GM12878 (cell line): ENCODE data around the gene CWC25. TPM values are rescaled to one million over a fixed set of nuclear protein-coding genes. Genes with fewer than 3 reads are reported as not detected.

ENCODE experiments used
- ASH2L ChIP-seq: fragments of 300-600, 200-600 bp; sonication (generic); IDR thresholded peaks from 2 replicates; pipeline ENCODE4 v1.6.1; 2017; ENCODE audit warnings: low read depth, mild to moderate bottlenecking, borderline replicate concordance
- BMI1 ChIP-seq: fragments of 450-650 bp; IDR thresholded peaks from 2 replicates; pipeline ENCODE4 v1.6.1; 2016; ENCODE audit warnings: mild to moderate bottlenecking, moderate library complexity, borderline replicate concordance
- CBFB ChIP-seq: IDR thresholded peaks from 2 replicates; pipeline ENCODE4 v1.6.1; 2016; ENCODE audit warnings: antibody characterized with exemption, low read depth
- CHD1 ChIP-seq: IDR thresholded peaks from 2 replicates; pipeline ENCODE4 v1.6.1; 2012; ENCODE audit warnings: low read depth, low read length, improper control_type of control experiment
- CREB1 ChIP-seq: IDR thresholded peaks from 2 replicates; pipeline ENCODE4 v1.6.1; 2012; ENCODE audit warnings: low read depth, mild to moderate bottlenecking, inconsistent platforms
- MTA3 ChIP-seq: IDR thresholded peaks from 2 replicates; pipeline ENCODE4 v1.6.1; 2012; ENCODE audit warnings: low read length, inconsistent platforms, borderline replicate concordance
- NFXL1 ChIP-seq: fragments of 450-650 bp; IDR thresholded peaks from 2 replicates; pipeline ENCODE4 v1.6.1; 2017; ENCODE audit warnings: antibody characterized with exemption, mild to moderate bottlenecking, borderline replicate concordance
- NFYB ChIP-seq: IDR thresholded peaks from 2 replicates; pipeline ENCODE4 v1.6.1; 2011; ENCODE audit warnings: low read depth, mild to moderate bottlenecking, low read length, improper control_type of control experiment, moderate library complexity; ENCODE audit not compliant: insufficient read depth
- PAX5 ChIP-seq: IDR thresholded peaks from 2 replicates; pipeline ENCODE4 v1.6.1; 2011; ENCODE audit warnings: low read depth, low read length, borderline replicate concordance
- RAD51 ChIP-seq: fragments of 450-650 bp; IDR thresholded peaks from 2 replicates; pipeline ENCODE4 v1.6.1; 2016; ENCODE audit warnings: moderate library complexity, mild to moderate bottlenecking, inconsistent platforms
- polyA plus RNA-seq, 11 experiments: library from polyadenylated mRNA; depleted of rRNA in 4 of 11; unstranded in 6 of 11; stranded (reverse) in 5 of 11; fragments of >200 nt; fragmentation: Nextera tagmentation in 4 of 11; fragmentation: Illumina TruSeq in 1 of 11; extraction: Ambion mirVana in 4 of 11; extraction: Trizol in 1 of 11; gene quantifications; 1 replicate in 1 of 11; 2 replicates in 10 of 11; pipeline versions ENCODE4 v1.2.1 to v1.2.3, GENCODE V29; 2011 to 2016; ENCODE audit warnings: inconsistent platforms in 2 of 11, missing spikeins in 2 of 11, low read depth in 1 of 11
- total RNA-seq, 4 experiments: library from RNA; depleted of rRNA in 3 of 4; stranded (reverse); fragments of >200 nt in 3 of 4; fragmentation: Illumina TruSeq in 1 of 4; extraction: Trizol in 1 of 4; gene quantifications; 2 replicates each; pipeline versions ENCODE4 v1.2.1 to v1.2.3, GENCODE V29; 2013 to 2021
- TF ChIP-seq, protein P1 (sequence below): fragments of 150-350 bp; IDR thresholded peaks from 2 replicates; pipeline ENCODE4 v1.6.1; 2014; ENCODE audit warnings: mild to moderate bottlenecking, low read depth, low read length
- TF ChIP-seq, protein P2 (sequence below): fragments of 450-650 bp; IDR thresholded peaks from 2 replicates; pipeline ENCODE4 v1.6.1; 2014; ENCODE audit warnings: mild to moderate bottlenecking
- TF ChIP-seq, protein P3 (sequence below): fragments of 450-650 bp; conservative IDR thresholded peaks from 2 replicates; pipeline ENCODE4 v1.6.1; 2017; ENCODE audit warnings: mild to moderate bottlenecking, moderate library complexity
- TF ChIP-seq, protein P4 (sequence below): fragments of 450-650 bp; IDR thresholded peaks from 2 replicates; pipeline ENCODE4 v1.6.1; 2017; ENCODE audit warnings: mild to moderate bottlenecking, moderate library complexity
- TF ChIP-seq, protein P5 (sequence below): fragments of 450-650 bp; IDR thresholded peaks from 2 replicates; pipeline ENCODE4 v1.6.1; 2018; ENCODE audit warnings: mild to moderate bottlenecking, low read depth, moderate library complexity; ENCODE audit not compliant: partially characterized antibody

The CWC25 gene
- total and polyA plus RNA-seq, 10 of the 15 experiments (the other 5 are each of a cell fraction or from before 2014, with no cell fraction given): 14.7 to 29.7 (median 22.9) TPM

DNA sequence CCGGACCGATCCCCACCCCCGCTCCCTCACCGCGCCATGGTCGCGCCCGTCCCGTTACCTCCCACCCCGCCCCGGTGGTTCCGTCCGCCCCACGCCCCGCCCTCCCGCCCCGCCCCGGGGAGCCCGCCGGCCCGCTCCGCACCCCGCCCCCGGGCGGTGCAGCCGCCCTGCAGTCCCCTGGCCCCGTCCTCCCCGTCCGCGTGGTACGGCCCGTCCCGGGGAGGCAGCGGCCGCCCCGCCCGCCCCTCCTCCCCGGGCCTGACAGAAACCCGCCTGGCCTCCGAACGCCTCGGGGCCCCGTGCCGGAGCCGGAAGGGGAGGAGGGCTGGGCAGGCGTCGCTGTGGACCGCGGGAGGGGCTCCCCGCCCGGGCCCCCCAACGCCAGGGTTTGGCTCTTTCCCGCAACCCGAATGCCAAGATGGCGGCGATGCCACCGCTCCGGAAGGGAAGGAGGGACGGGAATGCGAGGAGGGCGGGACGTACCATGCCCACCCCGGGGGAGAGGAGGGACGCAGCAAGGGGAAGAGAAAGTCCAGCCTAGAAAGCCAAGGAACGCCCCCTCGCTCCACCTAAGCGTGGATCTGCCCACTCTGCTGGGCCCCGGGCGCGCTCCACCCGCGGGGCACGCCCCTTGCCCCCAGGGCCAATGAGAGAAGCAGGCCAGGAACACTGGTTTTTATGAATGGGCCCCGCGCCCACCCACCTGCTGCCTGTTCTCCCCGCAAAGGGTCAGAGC lies 25.5 kb downstream of the CWC25 start, which contains the start of gene PIP4K2B (continued):
- TF ChIP-seq, protein P1, sequence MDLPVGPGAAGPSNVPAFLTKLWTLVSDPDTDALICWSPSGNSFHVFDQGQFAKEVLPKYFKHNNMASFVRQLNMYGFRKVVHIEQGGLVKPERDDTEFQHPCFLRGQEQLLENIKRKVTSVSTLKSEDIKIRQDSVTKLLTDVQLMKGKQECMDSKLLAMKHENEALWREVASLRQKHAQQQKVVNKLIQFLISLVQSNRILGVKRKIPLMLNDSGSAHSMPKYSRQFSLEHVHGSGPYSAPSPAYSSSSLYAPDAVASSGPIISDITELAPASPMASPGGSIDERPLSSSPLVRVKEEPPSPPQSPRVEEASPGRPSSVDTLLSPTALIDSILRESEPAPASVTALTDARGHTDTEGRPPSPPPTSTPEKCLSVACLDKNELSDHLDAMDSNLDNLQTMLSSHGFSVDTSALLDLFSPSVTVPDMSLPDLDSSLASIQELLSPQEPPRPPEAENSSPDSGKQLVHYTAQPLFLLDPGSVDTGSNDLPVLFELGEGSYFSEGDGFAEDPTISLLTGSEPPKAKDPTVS: no peak
- TF ChIP-seq MTA3: no peak; the same call in 1 of the 2 replicates
- TF ChIP-seq BMI1: no peak
- TF ChIP-seq, protein P2, sequence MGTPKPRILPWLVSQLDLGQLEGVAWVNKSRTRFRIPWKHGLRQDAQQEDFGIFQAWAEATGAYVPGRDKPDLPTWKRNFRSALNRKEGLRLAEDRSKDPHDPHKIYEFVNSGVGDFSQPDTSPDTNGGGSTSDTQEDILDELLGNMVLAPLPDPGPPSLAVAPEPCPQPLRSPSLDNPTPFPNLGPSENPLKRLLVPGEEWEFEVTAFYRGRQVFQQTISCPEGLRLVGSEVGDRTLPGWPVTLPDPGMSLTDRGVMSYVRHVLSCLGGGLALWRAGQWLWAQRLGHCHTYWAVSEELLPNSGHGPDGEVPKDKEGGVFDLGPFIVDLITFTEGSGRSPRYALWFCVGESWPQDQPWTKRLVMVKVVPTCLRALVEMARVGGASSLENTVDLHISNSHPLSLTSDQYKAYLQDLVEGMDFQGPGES: no peak
- peak; percentile 71; the same call in 1 of the 2 replicates for TF ChIP-seq NFYB
- peak; percentile 67; the same call in 1 of the 2 replicates for TF ChIP-seq CREB1
- TF ChIP-seq, protein P3, sequence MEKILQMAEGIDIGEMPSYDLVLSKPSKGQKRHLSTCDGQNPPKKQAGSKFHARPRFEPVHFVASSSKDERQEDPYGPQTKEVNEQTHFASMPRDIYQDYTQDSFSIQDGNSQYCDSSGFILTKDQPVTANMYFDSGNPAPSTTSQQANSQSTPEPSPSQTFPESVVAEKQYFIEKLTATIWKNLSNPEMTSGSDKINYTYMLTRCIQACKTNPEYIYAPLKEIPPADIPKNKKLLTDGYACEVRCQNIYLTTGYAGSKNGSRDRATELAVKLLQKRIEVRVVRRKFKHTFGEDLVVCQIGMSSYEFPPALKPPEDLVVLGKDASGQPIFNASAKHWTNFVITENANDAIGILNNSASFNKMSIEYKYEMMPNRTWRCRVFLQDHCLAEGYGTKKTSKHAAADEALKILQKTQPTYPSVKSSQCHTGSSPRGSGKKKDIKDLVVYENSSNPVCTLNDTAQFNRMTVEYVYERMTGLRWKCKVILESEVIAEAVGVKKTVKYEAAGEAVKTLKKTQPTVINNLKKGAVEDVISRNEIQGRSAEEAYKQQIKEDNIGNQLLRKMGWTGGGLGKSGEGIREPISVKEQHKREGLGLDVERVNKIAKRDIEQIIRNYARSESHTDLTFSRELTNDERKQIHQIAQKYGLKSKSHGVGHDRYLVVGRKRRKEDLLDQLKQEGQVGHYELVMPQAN: no peak; the same call in 1 of the 2 replicates
- TF ChIP-seq CBFB: 0 out of 2 replicates have a peak, but pooled peaks have one; percentile 21
- 0 out of 2 replicates have a peak, but pooled peaks have one; percentile 51 for TF ChIP-seq ASH2L
- TF ChIP-seq RAD51: no peak
- TF ChIP-seq, protein P4, sequence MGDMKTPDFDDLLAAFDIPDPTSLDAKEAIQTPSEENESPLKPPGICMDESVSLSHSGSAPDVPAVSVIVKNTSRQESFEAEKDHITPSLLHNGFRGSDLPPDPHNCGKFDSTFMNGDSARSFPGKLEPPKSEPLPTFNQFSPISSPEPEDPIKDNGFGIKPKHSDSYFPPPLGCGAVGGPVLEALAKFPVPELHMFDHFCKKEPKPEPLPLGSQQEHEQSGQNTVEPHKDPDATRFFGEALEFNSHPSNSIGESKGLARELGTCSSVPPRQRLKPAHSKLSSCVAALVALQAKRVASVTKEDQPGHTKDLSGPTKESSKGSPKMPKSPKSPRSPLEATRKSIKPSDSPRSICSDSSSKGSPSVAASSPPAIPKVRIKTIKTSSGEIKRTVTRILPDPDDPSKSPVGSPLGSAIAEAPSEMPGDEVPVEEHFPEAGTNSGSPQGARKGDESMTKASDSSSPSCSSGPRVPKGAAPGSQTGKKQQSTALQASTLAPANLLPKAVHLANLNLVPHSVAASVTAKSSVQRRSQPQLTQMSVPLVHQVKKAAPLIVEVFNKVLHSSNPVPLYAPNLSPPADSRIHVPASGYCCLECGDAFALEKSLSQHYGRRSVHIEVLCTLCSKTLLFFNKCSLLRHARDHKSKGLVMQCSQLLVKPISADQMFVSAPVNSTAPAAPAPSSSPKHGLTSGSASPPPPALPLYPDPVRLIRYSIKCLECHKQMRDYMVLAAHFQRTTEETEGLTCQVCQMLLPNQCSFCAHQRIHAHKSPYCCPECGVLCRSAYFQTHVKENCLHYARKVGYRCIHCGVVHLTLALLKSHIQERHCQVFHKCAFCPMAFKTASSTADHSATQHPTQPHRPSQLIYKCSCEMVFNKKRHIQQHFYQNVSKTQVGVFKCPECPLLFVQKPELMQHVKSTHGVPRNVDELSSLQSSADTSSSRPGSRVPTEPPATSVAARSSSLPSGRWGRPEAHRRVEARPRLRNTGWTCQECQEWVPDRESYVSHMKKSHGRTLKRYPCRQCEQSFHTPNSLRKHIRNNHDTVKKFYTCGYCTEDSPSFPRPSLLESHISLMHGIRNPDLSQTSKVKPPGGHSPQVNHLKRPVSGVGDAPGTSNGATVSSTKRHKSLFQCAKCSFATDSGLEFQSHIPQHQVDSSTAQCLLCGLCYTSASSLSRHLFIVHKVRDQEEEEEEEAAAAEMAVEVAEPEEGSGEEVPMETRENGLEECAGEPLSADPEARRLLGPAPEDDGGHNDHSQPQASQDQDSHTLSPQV: peak; percentile 57; the same call in 1 of the 2 replicates
- peak; percentile 97 for TF ChIP-seq CHD1
- TF ChIP-seq, protein P5, sequence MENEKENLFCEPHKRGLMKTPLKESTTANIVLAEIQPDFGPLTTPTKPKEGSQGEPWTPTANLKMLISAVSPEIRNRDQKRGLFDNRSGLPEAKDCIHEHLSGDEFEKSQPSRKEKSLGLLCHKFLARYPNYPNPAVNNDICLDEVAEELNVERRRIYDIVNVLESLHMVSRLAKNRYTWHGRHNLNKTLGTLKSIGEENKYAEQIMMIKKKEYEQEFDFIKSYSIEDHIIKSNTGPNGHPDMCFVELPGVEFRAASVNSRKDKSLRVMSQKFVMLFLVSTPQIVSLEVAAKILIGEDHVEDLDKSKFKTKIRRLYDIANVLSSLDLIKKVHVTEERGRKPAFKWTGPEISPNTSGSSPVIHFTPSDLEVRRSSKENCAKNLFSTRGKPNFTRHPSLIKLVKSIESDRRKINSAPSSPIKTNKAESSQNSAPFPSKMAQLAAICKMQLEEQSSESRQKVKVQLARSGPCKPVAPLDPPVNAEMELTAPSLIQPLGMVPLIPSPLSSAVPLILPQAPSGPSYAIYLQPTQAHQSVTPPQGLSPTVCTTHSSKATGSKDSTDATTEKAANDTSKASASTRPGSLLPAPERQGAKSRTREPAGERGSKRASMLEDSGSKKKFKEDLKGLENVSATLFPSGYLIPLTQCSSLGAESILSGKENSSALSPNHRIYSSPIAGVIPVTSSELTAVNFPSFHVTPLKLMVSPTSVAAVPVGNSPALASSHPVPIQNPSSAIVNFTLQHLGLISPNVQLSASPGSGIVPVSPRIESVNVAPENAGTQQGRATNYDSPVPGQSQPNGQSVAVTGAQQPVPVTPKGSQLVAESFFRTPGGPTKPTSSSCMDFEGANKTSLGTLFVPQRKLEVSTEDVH: no peak
- no peak for TF ChIP-seq NFXL1
- TF ChIP-seq PAX5: no peak
